MV-4-11 (cell line): Measurements from ENCODE around the gene SRR.

Source experiments
- DNase-seq: peaks from one replicate; lab custom pipeline; 2025; lab: John Stamatoyannopoulos, UW

Gene SRR

DNA sequence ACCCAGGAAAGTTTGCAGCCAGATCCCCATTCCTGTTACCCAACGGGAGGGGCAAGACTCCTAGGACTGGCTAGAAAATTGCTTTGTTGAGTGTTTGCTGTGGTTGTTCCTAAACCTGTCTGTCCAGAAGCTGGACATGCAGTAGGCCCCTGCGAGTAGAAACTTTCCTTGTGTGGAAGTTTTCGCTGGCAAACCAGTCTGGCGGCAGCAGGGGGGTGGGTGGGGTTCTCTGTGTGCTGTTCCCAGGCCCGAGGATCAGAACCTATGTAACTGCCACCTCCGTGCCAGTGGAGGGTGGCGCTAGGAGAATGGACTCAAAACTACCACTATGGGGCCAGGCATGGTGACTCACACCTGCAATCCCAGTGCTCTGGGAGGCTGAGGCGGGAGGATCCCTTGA is 42.7 kb downstream of the SRR start:
- no peak for DNase-seq

DNA sequence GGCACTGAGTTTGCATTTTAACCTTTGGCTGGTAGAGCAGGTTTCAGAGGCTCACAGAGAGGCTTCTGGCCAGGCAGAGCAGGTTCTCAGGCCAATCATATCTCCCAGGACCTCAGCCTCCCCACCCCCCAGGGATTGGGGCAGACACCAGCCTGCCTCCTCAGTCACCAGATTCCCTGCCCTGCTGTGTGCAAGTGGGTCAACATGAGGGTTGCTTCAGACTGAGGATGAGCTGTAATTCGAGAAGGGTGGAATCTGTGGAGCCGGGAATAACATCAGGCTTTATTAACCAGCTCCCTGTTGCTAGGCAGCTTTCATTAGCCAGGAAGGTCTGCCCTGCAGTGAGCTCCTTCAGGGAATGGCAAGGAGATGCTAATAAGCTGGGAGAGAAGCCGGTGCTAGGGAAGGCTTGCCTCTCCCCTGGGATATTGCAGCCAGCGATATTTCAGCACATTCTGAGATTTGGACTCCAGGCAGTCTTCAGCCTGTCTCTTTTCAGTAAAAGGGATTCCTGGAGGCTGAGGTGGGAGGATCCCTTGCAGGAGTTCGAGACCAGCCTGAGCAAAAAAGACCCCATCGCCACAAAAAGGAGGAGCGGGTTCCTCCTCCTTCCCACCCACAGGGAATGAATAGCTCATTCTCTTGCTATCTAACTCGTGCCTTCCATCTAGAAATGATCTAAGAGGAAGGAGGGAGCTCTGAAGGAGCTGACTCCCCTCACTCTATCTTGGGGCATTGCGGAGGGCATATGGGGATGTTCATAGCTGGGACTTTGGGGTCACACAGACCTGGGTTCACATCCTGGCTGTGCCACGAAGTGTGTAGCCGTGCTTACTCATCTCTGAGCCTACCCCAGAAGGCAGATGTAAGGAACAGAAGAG is 44.3 kb downstream of the SRR start:
- no peak for DNase-seq

DNA sequence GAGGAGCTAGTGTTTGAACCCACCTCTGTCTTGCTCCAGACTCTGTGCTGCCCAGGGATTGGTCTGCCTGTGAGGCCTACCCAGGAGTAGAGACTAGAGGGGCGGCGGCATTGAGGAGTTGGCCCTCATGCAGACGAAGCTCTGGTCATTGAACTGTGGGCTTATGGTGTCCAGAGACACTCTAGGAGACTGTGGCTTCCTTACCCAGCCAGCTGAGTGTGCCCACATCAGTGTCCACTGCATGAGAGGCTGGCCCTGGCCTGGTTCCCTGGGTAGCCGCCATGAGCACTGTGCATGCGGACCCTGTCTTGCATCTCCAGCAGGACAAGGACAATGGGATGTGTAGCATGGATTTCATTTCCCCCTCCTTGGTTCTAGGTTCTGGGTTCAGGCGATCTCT is 47.5 kb downstream of the SRR start:
- DNase-seq, result no peak

DNA sequence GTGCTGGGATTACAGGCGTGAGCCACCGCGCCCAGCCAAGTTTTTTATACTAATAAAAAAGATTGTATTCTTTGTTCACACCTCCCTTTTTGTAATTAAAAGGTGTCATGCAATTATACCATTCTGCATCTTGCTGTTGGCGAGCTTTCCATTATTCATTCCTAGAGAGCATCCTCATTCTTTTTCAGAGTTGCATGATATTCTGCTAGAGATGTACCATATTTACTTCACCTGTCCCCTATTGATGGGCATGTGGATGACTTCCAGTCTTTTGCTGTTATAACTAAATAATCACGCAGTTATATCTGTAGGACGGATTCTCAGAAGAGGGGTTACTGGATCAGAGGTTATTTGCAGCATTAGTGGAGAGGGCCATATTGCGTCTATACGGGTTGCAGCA is 50.6 kb downstream of the SRR start:
- no peak for DNase-seq

DNA sequence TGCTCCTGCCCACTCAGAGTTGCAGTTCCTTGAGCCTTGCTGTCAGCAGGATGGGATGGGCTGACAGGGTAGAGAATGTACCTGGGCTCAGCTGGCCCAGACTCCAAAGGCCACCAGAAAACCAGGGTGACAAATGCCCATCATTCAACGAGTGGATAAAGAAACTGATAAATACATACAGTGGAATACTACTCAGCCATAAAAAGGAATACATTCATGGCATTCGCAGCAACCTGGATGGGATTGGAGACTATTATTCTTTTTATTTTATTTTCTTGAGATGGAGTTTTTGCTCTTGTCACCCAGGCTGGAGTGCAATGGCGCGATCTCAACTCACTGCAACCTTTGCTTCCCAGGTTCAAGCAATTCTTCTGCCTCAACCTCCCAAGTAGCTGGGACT is 53.5 kb downstream of the SRR start:
- DNase-seq, result no peak

DNA sequence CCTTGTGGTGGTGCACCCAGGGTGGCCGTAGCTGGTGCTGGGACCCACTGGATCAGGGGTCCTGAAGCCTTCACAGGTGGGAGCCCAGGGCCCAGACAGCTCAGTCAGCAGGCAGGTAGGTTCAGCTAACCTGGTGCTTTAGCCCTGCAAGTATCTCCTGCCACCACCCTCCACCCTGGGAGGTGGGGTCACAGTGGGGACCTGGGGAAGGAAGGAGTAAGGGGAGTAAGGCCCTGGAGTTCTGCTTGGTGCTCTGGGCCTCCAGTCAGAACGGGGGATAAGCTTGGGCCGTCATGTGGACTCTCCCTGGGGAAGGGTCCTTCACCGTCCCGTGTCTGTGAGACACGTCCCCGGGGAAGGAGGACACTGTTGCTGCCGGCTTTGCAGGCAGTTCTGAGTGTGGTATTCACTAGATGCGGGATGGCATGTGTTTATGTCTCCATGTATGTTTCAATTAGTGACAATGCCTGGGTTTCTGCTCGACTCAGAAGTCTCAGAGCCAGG is 54.2 kb downstream of the SRR start:
- DNase-seq, result no peak

DNA sequence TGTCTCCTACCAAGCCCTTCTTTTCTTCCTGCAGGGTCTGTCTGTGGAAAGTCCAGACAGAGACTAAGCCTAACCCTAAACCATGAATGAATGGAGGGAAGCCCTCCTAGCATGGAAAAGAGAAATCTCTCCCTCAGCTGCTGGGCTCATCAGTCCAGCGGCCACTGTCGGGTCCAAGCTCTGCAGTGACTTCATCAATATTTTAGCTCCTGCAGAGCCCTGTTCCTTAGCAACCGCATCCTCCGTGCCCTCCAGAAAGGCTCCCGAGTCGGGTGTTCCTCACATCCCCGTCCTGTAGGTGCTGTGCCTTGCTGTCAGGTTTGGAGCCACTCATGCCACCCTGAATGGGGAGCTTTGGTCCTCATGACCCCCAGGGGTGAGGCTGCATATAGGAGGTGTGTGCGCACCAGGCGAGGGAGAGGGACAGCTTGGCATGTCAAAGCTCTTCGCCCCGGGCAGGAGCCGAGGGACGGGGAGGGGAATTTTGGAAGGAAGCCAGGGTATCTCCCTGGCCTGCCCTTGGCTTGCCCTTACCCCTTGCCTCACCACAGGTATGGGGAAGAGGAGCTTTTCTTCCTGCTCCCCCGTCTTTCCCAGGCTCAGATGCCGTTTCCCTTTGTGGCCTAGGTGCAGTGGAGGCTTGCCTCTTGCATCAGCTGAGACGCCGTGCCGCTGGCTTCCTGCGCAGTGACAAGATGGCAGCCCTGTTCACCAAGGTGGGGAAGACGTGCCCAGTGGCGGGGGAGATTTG is 57.4 kb downstream of the SRR start:
- no peak for DNase-seq

DNA sequence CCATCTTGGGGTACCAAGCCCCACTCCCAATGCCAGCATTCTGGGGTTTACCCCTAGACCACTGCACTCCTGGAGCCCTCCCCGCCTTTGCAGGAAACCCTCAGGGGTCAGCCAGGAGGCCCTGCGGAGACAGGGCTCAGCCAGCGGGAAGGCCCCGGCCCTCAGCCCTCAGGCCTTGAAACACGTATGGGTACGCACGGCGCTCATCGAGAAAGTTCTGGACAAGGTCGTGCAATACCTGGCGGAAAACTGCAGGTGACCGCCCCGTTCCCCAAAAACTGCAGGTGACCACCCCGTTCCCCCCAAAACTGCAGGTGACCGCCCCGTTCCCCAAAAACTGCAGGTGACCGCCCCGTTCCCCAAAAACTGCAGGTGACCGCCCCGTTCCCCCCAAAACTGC is 58.3 kb downstream of the SRR start:
- DNase-seq, result no peak

DNA sequence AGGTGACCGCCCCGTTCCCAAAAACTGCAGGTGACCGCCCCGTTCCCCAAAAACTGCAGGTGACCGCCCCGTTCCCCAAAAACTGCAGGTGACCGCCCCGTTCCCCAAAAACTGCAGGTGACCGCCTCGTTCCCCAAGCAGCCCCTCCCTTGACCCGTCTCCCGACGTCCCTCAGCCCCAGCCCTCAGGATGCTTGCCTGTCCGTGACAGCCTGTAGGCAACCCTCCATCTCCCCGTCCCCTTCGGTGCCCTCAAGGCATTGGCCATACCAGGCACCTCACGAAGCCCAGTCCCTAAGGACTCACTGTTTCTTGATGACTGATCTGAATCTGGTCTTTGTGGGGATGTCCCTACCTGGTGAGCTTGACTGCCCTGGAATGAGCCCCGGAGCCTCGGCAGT is 58.7 kb downstream of the SRR start:
- DNase-seq, result no peak

DNA sequence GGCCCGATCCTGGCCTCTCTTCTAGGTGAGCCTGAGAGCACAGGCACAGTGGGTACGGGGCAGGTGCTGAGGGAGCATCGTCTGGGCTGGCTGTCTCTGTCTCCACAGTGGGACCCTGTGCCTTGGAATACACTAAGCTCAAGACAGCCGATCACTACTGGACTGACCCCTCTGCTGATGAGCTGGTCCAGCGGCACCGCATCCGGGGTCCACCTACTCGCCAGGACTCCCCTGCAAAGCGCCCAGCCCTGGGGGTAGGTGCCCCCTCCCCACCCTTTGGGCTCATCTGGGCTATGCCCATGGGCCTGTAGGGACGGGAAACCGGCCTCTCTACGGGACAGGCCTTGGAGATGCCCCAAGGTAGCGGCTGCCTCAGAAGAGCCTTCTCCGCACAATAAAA is 59.1 kb downstream of the SRR start:
- no peak for DNase-seq

DNA sequence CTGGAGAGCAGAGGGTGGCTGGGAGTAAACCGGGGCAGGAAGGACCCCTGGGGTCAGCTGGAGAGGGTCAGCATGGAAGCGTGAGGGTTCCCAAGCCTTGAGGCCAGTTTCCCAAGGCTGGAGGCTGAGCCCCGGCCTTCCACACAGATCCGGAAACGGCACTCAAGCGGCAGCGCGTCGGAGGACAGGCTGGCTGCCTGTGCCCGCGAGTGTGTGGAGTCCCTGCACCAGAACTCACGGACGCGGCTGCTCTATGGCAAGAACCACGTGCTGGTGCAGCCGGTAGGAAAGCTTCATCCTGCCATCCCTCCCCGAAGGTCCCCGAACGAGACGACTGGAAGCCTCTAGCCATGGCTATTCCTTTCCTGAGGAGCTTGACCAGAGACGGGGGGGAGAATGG is 59.6 kb downstream of the SRR start:
- DNase-seq, result no peak

DNA sequence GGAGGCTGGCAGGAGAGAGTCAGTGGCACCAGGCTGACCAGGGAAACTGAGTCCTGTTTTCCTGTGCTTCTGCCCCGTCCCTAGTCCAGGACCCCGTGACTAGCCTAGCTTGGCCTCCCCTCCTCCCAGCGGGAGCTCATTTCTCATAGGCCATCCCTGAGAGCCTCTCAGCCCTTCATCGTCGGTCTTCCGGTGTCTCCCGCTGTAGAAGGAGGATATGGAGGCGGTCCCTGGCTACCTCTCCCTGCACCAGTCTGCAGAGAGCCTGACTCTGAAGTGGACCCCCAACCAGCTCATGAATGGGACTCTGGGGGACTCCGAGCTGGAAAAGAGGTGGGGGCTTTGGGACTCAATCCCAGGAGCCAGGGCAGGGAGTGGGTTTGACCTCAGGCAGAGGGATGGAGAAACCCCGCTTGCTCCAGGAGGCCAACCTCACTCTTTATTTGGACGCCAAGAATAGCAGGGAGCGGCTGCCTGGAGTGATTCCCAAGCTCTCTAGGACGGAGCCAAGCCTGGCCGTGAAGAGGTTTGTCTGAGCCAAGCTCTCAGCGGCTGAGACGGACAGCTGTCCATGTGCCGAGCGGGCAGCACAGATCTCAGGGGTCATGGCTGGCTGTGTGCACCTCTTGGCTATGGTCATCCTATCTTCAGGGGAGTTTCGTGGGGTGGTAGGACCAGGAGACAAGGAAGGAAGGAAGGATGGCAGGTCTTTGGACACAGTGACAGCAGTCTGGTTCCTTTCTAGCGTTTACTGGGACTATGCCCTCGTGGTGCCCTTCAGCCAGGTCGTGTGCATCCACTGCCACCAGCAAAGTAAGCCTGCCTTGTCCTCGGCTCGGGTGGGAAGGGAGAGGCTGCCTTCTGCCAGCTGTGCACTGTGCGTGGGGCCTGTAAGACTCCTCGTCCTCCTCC is 60.4 kb downstream of the SRR start:
- no peak for DNase-seq

DNA sequence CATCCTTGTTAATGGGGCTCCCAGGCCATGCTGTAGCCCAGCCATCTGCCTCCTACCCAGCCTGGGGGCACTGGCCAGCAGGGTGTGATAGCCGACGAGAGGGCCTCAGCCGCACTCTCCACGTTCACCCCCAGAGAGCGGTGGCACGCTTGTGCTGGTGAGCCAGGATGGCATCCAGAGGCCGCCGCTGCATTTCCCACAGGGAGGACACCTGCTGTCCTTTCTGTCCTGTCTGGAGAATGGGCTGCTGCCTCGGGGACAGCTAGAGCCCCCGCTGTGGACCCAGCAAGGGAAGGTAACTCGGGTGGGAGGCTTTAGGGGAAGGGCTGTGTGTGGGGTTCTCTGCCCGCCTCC is 61.0 kb downstream of the SRR start:
- no peak for DNase-seq

DNA sequence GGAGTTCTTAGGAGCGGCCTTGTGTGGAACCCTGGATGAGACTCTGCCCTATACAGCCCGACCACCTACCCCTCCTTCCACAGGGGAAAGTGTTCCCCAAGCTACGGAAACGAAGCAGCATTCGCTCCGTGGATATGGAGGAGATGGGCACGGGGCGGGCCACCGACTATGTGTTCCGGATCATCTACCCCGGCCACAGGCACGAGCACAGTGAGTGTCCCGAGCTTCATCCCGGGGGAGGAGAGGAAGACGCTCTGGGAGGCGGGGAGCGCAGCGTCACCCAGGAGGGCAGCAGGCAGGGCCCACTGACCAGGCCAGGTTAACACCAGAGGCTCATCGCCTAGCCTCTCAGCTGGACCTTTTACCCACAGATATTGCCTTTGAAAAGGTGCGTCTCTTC is 61.4 kb downstream of the SRR start:
- no peak for DNase-seq

DNA sequence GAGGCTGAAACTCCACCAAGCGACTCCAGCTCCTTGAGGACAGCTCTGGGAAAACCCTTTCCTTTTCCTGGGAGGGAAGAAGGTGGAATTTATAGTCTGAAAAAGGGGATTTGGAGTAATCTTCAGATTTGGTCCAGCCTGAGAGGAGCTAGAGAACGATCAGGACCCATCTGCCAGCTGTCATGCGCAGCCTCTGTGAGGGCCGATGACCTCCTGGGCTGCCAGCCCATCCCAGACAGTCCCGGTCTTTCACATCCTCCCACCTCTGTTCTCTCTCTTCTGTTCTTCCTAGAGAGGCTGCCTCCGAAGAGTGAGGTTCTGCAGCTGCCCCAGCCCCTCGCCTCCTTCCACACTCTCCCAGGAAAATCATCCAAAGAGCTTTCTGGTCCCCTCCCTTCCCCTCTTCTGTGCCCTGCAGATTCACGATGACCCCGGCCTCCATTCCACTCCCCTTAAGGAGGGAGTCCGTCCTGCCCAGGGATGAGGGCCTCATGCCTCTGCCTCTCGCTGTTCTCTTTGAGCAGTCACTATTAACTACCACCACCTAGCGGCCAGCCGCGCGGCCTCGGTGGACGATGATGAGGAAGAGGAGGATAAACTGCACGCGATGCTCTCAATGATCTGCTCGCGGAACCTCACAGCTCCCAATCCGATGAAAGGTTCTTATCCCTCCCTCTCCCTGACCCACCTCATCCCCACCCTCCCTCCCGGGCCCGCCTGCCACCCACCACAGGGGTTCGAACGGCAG is 63.2 kb downstream of the SRR start:
- DNase-seq, result no peak

DNA sequence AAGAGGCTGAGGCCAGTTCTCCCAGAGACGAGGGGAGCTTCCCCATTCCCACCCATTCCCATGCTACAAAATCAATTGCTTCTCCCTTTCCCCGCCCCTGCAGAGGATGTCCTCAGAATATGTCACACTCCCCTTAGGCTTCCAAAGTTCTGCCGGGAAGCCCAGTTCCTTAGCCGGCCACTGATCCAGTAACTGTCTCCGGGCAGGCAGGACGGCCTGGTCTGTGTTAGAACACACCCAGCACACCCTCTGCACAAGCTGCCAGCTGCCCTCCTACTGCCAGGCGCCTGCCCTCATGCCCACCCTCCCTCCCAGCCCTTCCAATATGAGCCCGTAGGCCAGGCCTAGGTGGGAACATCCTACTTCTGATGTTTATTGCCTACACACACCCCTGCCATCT is 64.6 kb downstream of the SRR start:
- DNase-seq, result no peak

DNA sequence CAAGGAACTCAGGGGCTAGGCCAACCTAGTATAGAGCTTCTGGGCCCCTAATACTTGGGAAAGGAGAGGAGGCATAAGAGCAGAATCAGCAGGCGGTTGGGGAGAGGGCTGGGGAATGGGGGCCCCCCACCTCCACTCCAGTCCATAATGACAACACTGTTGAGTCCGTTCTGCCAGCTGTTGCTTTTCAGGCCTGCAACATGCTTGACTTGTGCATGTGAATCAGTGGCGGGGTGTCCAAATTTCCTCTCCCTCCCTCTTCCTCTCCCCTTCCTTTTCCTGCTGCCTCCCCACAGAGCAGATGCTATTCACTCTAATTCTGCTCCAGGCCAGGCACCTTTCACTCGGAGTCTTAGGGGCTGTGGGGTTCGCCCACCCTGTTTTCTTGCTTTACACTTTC is 65.3 kb downstream of the SRR start:
- no peak for DNase-seq

DNA sequence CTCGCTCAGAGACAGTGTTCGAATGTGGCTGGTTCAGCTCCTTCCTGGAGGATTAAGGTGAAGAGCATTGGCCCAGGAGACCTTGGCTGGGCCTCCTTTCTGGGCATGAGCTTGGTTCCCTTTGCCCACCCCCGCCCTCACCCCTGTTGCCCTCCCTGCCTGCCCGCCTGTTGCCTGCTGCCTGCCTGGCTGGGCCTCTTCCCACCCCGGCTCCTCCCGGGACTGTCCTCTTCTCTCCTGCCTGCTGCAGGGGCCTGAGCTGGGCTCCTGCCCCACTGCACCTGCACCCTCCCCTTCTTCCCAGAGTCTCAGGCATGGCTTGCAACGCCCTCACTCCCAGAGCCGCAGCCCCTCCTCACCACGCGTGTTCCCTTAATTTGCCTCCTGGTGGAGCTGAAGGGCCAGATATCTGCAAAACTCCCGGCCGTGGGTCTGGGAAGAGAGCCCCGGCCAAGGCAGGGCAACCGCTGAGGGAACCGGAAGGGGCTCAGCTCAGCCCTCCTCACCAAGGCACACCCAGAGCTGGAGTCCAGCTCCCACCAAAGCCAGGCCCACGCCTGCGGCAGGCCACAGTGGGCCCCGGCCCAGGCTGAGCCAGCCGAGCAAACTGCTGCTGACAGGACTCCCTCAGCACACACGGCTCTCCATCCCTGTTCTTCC is 65.9 kb downstream of the SRR start:
- no peak for DNase-seq

DNA sequence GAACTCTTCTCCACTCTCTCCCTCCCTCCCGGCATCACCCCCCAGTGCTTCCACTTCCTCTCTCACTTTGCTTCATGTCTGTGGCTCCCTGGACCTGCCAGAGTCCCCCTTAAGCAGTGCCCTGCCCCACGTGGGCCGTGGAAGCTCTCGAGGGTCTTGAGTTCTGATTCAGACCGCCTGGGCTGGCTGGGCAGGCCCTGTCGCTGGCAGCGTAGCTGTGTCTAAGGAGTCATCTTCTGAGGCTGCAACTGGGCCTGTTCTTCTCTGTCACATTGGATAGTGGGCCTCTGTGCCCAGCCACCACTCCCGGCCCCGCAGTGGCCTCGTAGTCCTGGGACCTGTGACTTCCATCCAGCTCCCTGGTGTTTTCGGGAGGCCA is 66.5 kb downstream of the SRR start:
- DNase-seq, result no peak

DNA sequence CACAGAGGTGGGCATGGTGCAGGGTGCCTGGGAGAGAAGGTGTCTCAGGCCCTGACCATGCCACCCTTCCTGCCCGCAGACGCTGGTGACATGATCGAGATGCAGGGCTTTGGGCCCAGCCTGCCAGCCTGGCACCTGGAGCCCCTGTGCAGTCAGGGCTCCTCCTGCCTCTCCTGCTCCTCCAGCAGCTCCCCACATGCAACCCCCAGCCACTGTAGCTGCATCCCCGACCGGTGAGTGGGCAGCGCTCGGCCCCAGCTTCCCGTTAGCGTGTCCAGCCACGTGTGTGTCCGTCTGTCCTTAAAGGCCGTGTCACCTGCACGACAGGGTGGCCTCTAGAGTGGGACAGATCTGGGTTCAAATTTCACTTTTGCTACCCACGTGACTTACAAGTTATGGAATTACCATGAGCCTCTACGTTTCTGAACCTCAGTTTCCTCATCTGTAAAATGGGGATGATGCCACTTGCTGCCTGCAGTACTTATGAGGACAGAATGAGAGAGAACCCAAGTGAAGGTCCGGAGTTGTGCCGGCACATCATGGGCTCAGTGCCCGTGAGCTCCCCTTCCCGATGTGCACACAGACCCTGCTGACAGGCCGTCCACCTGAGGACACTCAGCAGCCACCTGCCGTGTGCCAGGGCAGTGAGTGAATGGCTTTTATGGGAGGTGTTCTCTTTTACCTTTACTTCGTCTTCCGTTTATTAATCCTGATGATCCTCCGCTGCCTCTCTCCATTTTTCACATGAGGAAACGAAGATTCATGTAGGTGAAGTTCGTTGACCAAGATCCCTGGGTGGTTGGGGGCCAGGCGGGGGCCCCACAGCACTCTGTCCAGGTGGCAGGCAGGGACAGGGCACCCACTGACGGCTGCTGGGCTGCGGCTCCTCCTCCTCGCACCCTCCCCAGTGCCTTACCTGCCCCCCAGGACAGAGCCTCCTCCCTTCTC is 67.7 kb downstream of the SRR start:
- DNase-seq, result no peak
